ENCODE measurements around the gene GMCL2. TPM values are rescaled to one million over a fixed set of nuclear protein-coding genes. Genes with fewer than 3 reads are reported as not detected.

Gene GMCL2
- total RNA-seq, 3 donors from 2014 or later = not detected

- Histone ChIP-seq H3K36me3 (no peaks in the 10 kb centered on the region), H3K27ac (no peak overlapping the region), H3K9me3 (no peaks in the 10 kb centered on the region), H3K4me1 (no peaks in the 10 kb centered on the region), H3K4me3 (no peak overlapping the region), H3K27me3 (no peaks in the 10 kb centered on the region)
- DNase-seq (ENCODE audit: low spot score in 2 of 2) = no peak
- intact Hi-C loops (cut with DNase I; ENCODE audit: low total_unique reads) = no loop called here
- TF ChIP-seq POLR2A (IDR thresholded peaks at IDR 0.05) (no peak), POLR2AphosphoS5 (IDR thresholded peaks at IDR 0.05) (no peak)
- TF ChIP-seq, protein P1, sequence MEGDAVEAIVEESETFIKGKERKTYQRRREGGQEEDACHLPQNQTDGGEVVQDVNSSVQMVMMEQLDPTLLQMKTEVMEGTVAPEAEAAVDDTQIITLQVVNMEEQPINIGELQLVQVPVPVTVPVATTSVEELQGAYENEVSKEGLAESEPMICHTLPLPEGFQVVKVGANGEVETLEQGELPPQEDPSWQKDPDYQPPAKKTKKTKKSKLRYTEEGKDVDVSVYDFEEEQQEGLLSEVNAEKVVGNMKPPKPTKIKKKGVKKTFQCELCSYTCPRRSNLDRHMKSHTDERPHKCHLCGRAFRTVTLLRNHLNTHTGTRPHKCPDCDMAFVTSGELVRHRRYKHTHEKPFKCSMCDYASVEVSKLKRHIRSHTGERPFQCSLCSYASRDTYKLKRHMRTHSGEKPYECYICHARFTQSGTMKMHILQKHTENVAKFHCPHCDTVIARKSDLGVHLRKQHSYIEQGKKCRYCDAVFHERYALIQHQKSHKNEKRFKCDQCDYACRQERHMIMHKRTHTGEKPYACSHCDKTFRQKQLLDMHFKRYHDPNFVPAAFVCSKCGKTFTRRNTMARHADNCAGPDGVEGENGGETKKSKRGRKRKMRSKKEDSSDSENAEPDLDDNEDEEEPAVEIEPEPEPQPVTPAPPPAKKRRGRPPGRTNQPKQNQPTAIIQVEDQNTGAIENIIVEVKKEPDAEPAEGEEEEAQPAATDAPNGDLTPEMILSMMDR (IDR thresholded peaks at IDR 0.05) = no peak
Measured at GRCh38 chr5:178162481-178162880, 24.7 kb downstream of the GMCL2 start.

DNA sequence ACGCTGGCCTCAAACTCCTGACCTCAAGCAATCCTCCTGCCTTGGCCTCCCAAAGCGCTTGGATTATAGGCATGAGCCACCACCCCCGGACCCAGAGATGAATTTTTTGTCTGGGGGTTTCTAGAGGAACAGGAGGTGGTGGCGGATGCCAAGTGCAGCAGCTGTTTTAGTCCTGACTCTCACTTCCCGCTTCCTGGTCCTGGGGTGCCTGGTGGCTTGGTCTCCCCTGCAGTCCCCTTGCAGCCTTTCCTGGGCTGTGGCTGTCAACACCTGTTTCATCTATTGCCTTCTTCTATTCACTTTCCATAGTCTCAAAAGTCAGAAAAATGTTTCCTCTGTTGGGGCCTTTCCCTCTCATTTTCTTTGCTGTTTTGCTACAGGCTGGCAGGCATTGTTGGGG is 27.0 kb downstream of the GMCL2 start:
- TF ChIP-seq POLR2A (IDR thresholded peaks at IDR 0.05) (no peak), POLR2AphosphoS5 (IDR thresholded peaks at IDR 0.05) (no peak)
- TF ChIP-seq, protein P1 (IDR thresholded peaks at IDR 0.05) = no peak
- Histone ChIP-seq H3K36me3 (no peaks in the 10 kb centered on the region), H3K27ac (no peak overlapping the region), H3K27me3 (no peaks in the 10 kb centered on the region), H3K4me3 (no peak overlapping the region), H3K9me3 (no peaks in the 10 kb centered on the region), H3K4me1 (no peaks in the 10 kb centered on the region)
- intact Hi-C loops (cut with DNase I; ENCODE audit: low total_unique reads) = no loop called here
- DNase-seq (ENCODE audit: low spot score in 2 of 2) = no peak

DNA sequence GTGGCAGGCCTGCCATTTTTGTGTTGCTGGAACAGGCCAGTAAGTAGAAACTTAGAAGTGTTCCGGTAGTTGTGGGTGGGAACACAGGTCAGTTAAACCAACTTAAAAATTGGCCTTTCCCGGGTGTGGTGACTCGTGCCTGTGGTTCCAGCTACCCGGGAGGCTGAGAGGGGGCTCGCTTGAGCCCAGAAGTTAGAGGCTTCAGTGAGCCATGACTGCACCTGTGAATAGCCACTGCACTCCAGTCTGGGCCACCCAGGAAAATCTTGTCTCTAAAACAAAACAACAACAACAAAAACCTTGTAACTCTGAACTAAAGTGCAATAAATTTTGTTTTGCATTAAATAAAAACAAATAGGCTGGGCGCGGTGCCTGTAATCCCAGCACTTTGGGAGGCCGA is 32.1 kb downstream of the GMCL2 start:
- Histone ChIP-seq H3K36me3 (no peaks in the 10 kb centered on the region), H3K4me1 (peaks cover 0 to 5% of the 10 kb centered on the region in 2 donors), H3K27ac (no peak overlapping the region), H3K9me3 (no peaks in the 10 kb centered on the region), H3K27me3 (no peaks in the 10 kb centered on the region), H3K4me3 (no peak overlapping the region)
- TF ChIP-seq, protein P1 (IDR thresholded peaks at IDR 0.05) = no peak
- TF ChIP-seq POLR2A (IDR thresholded peaks at IDR 0.05) (no peak), POLR2AphosphoS5 (IDR thresholded peaks at IDR 0.05) (no peak)
- intact Hi-C loops (cut with DNase I; ENCODE audit: low total_unique reads) = no loop called here
- no peak for DNase-seq (ENCODE audit: low spot score in 2 of 2)

GRCh38 chr5:178153530-178154340 is 33.4 kb downstream of the GMCL2 start, which contains the start of gene NHP2:
Gene NHP2, minus strand, starts transcription at chr5:178153885. Its CDS starts 68 bp downstream, at chr5:178153817.
- no peaks in the 10 kb centered on the region for H3K27me3 ChIP-seq
- H3K4me3 ChIP-seq = peak within 1 kb of the TSS; percentile 83 to 95 (median 83)
- peaks cover 0 to 5% of the 10 kb centered on the region in 2 donors for H3K4me1 ChIP-seq
- H3K27ac ChIP-seq = peak within 1 kb of the TSS; percentile 74 to 86
- no peaks in the 10 kb centered on the region for H3K9me3 ChIP-seq
- TF ChIP-seq POLR2A (IDR thresholded peaks at IDR 0.05) (peak; percentile 20), POLR2AphosphoS5 (IDR thresholded peaks at IDR 0.05) (peak; percentile 78 to 88 (median 81))
- TF ChIP-seq, protein P1 (IDR thresholded peaks at IDR 0.05) = no peak
- intact Hi-C loops (cut with DNase I; ENCODE audit: low total_unique reads) = loop anchor here (5.0 kb wide), 1 partner anchor 864 kb away; no protein-coding TSS in a partner anchor
- H3K36me3 ChIP-seq = peaks cover 2% of the 10 kb centered on the region
- DNase-seq (ENCODE audit: low spot score in 2 of 2) = peak; percentile 98
